C4-2B (cell line): ENCODE results near the gene ATP9A.

Source experiments
- ZFX ChIP-seq: fragments of 450-650 bp; IDR thresholded peaks from 2 replicates; pipeline ENCODE4 v1.6.1; 2017
- TF ChIP-seq, protein P1 (sequence below): fragments of 450-650 bp; conservative IDR thresholded peaks from 2 replicates; pipeline ENCODE4 v1.5.1; 2017; ENCODE audit warnings: mild to moderate bottlenecking

DNA sequence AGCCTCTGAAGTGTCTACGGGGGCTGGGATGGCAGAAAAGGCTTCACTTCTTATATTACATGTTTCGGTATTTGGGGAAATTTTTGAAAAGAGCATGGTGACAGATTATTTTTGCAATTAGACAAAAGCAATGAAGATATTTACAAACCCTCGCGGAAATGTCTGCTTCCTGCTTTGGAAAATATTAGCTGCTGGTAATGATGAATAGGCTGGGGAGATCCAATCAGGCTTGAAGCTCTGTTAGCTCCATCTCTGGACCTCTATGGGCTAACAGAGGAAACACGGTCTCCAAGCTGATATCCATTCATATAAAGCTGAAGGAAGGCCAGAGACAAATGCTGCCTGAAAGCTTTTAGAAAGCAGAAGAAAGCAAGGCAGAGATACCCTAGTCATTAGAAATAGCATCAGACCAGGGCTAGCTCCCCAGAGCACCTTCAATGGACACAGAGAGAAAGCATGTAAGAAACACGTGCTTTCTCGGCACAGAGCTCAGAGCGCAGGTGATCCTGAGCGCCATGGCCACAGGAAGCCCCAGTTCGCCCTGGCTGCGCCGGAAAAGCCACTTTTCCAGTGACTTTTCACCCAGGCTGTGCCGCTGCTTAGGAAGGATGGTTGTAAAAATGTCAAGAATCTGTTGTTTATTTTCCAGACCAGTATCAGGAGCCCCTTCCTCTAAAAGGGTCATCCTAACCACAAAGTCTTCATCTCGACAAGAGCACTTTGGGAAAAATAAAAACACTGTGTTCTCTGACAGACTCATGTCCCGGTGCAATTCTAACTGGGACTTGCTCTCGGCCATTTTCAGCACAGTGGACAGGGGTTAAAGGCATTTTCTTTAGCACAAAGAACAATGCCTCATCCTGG is 157.2 kb downstream of the ATP9A start:
- TF ChIP-seq, protein P1, sequence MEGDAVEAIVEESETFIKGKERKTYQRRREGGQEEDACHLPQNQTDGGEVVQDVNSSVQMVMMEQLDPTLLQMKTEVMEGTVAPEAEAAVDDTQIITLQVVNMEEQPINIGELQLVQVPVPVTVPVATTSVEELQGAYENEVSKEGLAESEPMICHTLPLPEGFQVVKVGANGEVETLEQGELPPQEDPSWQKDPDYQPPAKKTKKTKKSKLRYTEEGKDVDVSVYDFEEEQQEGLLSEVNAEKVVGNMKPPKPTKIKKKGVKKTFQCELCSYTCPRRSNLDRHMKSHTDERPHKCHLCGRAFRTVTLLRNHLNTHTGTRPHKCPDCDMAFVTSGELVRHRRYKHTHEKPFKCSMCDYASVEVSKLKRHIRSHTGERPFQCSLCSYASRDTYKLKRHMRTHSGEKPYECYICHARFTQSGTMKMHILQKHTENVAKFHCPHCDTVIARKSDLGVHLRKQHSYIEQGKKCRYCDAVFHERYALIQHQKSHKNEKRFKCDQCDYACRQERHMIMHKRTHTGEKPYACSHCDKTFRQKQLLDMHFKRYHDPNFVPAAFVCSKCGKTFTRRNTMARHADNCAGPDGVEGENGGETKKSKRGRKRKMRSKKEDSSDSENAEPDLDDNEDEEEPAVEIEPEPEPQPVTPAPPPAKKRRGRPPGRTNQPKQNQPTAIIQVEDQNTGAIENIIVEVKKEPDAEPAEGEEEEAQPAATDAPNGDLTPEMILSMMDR: no peak
- TF ChIP-seq ZFX: no peak
